OCI-LY3 (cell line): ENCODE results near the gene ACAN.

Source experiments
- EZH2phosphoT487 ChIP-seq: fragments of 200-600 bp; shearing (Covaris generic); IDR thresholded peaks from 2 replicates; pipeline ENCODE4 v1.6.1; 2018; ENCODE audit warnings: antibody characterized with exemption, mixed run types, low read depth
- TF ChIP-seq, protein P1 (sequence below): fragments of 200-600, 300-600 bp; sonication (generic); IDR thresholded peaks from 2 replicates; pipeline ENCODE4 v1.5.1; 2014; ENCODE audit warnings: antibody characterized with exemption, low read length, low read depth

DNA sequence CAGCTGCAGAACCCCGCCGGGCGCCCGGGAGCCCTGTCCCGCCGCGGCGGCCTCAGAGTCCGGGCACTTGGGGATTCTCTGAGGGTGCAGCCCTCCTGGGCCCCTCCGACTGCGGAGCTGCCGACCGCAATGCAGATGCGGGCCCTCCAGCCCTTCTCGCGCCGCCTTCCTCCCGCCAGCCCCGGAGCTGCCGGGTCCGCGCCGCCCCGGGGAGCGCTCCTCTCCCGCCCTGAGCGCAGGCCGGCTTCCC is 320 bp upstream of the ACAN start:
- TF ChIP-seq, protein P1, sequence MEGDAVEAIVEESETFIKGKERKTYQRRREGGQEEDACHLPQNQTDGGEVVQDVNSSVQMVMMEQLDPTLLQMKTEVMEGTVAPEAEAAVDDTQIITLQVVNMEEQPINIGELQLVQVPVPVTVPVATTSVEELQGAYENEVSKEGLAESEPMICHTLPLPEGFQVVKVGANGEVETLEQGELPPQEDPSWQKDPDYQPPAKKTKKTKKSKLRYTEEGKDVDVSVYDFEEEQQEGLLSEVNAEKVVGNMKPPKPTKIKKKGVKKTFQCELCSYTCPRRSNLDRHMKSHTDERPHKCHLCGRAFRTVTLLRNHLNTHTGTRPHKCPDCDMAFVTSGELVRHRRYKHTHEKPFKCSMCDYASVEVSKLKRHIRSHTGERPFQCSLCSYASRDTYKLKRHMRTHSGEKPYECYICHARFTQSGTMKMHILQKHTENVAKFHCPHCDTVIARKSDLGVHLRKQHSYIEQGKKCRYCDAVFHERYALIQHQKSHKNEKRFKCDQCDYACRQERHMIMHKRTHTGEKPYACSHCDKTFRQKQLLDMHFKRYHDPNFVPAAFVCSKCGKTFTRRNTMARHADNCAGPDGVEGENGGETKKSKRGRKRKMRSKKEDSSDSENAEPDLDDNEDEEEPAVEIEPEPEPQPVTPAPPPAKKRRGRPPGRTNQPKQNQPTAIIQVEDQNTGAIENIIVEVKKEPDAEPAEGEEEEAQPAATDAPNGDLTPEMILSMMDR: no peak
- TF ChIP-seq EZH2phosphoT487: no peak
